Subcutaneous abdominal adipose tissue (tissue), 5 donors: ENCODE results near the gene STK38L.
A peak's percentile ranks its signal among the peaks of the same experiment; 100 is the strongest.

Experiments used
- H3K27ac ChIP-seq: one replicate; pipeline ENCODE4 v1.7.0; 2013; ENCODE audit warnings: low read depth, mild to moderate bottlenecking, inconsistent platforms, low read length, moderate library complexity
- H3K27me3 ChIP-seq, 5 donors: one replicate each; pipeline ENCODE4 v1.7.0; 2013; ENCODE audit warnings: low read length in 5 of 5, inconsistent platforms in 1 of 5; ENCODE audit not compliant: control insufficient read depth in 5 of 5, insufficient read depth in 4 of 5
- H3K36me3 ChIP-seq, 5 donors: one replicate each; pipeline ENCODE4 v1.7.0; 2013; ENCODE audit warnings: low read length in 5 of 5; ENCODE audit not compliant: control insufficient read depth in 5 of 5, insufficient read depth in 5 of 5
- H3K4me1 ChIP-seq, 5 donors: one replicate each; pipeline ENCODE4 v1.7.0; 2013; ENCODE audit warnings: low read length in 5 of 5, mild to moderate bottlenecking in 3 of 5, moderate library complexity in 1 of 5; ENCODE audit not compliant: control insufficient read depth in 5 of 5, insufficient read depth in 5 of 5
- H3K4me3 ChIP-seq, 5 donors: one replicate each; pipeline ENCODE4 v1.7.0; 2013; ENCODE audit warnings: low read length in 5 of 5, low read depth in 1 of 5
- H3K9ac ChIP-seq, 5 donors: one replicate each; pipeline ENCODE4 v1.7.0; 2013; ENCODE audit warnings: low read length in 5 of 5, mild to moderate bottlenecking in 4 of 5, moderate library complexity in 3 of 5
- H3K9me3 ChIP-seq, 5 donors: one replicate each; pipeline ENCODE4 v1.7.0; 2013; ENCODE audit warnings: low read length in 5 of 5; ENCODE audit not compliant: control insufficient read depth in 5 of 5
- donor health status: healthy.
- donor health status: healthy.
- donor health status: healthy.
- donor health status: healthy.
- donor health status: healthy.

Gene STK38L

GRCh38 chr12:27246774-27247173 lies 2.7 kb downstream of the STK38L start:
- Histone ChIP-seq H3K9ac (peak overlapping the region in 4 of 5 donors; percentile 22 to 99 (median 66)), H3K27ac (peak overlapping the region; percentile 98), H3K27me3 (no peaks in the 10 kb centered on the region), H3K9me3 (no peaks in the 10 kb centered on the region), H3K4me1 (peaks cover 0 to 50% (median 34%) of the 10 kb centered on the region in 5 donors), H3K36me3 (no peaks in the 10 kb centered on the region), H3K4me3 (peak overlapping the region; percentile 40 to 97 (median 92))

- Histone ChIP-seq H3K4me1 (peaks cover 0 to 50% (median 30%) of the 10 kb centered on the region in 5 donors), H3K27me3 (no peaks in the 10 kb centered on the region), H3K27ac (no peak overlapping the region), H3K36me3 (no peaks in the 10 kb centered on the region), H3K9me3 (no peaks in the 10 kb centered on the region), H3K4me3 (no peak overlapping the region), H3K9ac (no peak overlapping the region)
Measured at GRCh38 chr12:27252934-27253333, 8.8 kb downstream of the STK38L start.

GRCh38 chr12:27253347-27253746 lies 9.3 kb downstream of the STK38L start:
- Histone ChIP-seq H3K9ac (no peak overlapping the region), H3K4me1 (peaks cover 0 to 46% (median 30%) of the 10 kb centered on the region in 5 donors), H3K4me3 (no peak overlapping the region)

GRCh38 chr12:27255806-27256205 lies 11.7 kb downstream of the STK38L start:
- H3K36me3 ChIP-seq, result no peaks in the 10 kb centered on the region
- no peaks in the 10 kb centered on the region for H3K9me3 ChIP-seq
- peak overlapping the region in 1 of 5 donors; percentile 86 for H3K9ac ChIP-seq
- H3K4me1 ChIP-seq, result peaks cover 0 to 50% (median 42%) of the 10 kb centered on the region in 5 donors
- peak overlapping the region; percentile 84 for H3K27ac ChIP-seq
- H3K27me3 ChIP-seq, result no peaks in the 10 kb centered on the region
- H3K4me3 ChIP-seq, result no peak overlapping the region

More at GRCh38 chr12:27253347-27253746, 9.3 kb downstream of the STK38L start:
- Histone ChIP-seq H3K27me3 (no peaks in the 10 kb centered on the region), H3K9me3 (no peaks in the 10 kb centered on the region), H3K27ac (no peak overlapping the region), H3K36me3 (no peaks in the 10 kb centered on the region)

GRCh38 chr12:27257104-27257843 lies 13.2 kb downstream of the STK38L start:
- Histone ChIP-seq H3K9ac (peak overlapping the region in 4 of 5 donors; percentile 4 to 86 (median 16)), H3K4me1 (peaks cover 0 to 53% (median 46%) of the 10 kb centered on the region in 5 donors), H3K9me3 (no peaks in the 10 kb centered on the region), H3K4me3 (peak overlapping the region in 1 of 5 donors; percentile 22), H3K27ac (peak overlapping the region; percentile 93), H3K27me3 (no peaks in the 10 kb centered on the region), H3K36me3 (no peaks in the 10 kb centered on the region)

- H3K9ac ChIP-seq, result peak overlapping the region in 4 of 5 donors; percentile 10 to 73 (median 46)
- peak overlapping the region; percentile 93 for H3K27ac ChIP-seq
- H3K4me1 ChIP-seq, result peaks cover 0 to 40% (median 36%) of the 10 kb centered on the region in 5 donors
- no peaks in the 10 kb centered on the region for H3K27me3 ChIP-seq
- H3K36me3 ChIP-seq, result peaks cover 0 to 4% (median 0%) of the 10 kb centered on the region in 5 donors
- no peaks in the 10 kb centered on the region for H3K9me3 ChIP-seq
- no peak overlapping the region for H3K4me3 ChIP-seq
Measured at GRCh38 chr12:27260746-27261145, 16.7 kb downstream of the STK38L start.

GRCh38 chr12:27261866-27262265 lies 17.8 kb downstream of the STK38L start:
- no peaks in the 10 kb centered on the region for H3K9me3 ChIP-seq
- peaks cover 0 to 4% (median 0%) of the 10 kb centered on the region in 5 donors for H3K36me3 ChIP-seq
- H3K27ac ChIP-seq, result peak overlapping the region; percentile 93
- H3K9ac ChIP-seq, result peak overlapping the region in 1 of 5 donors; percentile 73
- H3K27me3 ChIP-seq, result no peaks in the 10 kb centered on the region
- H3K4me1 ChIP-seq, result peaks cover 0 to 29% (median 27%) of the 10 kb centered on the region in 5 donors
- no peak overlapping the region for H3K4me3 ChIP-seq

GRCh38 chr12:27270148-27270547 lies 26.1 kb downstream of the STK38L start:
- Histone ChIP-seq H3K9ac (no peak overlapping the region), H3K4me3 (no peak overlapping the region), H3K27ac (no peak overlapping the region), H3K27me3 (no peaks in the 10 kb centered on the region), H3K36me3 (peaks cover 0 to 4% (median 0%) of the 10 kb centered on the region in 5 donors), H3K9me3 (peaks cover 0 to 4% (median 0%) of the 10 kb centered on the region in 5 donors), H3K4me1 (peaks cover 4 to 27% (median 26%) of the 10 kb centered on the region in 5 donors)

GRCh38 chr12:27271206-27271605 lies 27.1 kb downstream of the STK38L start:
- Histone ChIP-seq H3K9me3 (peaks cover 0 to 4% (median 0%) of the 10 kb centered on the region in 5 donors), H3K36me3 (peaks cover 0 to 4% (median 0%) of the 10 kb centered on the region in 5 donors), H3K9ac (peak overlapping the region in 1 of 5 donors; percentile 5), H3K4me3 (no peak overlapping the region), H3K27ac (peak overlapping the region; percentile 94), H3K27me3 (no peaks in the 10 kb centered on the region), H3K4me1 (peaks cover 4 to 37% (median 32%) of the 10 kb centered on the region in 5 donors)

- Histone ChIP-seq H3K27me3 (no peaks in the 10 kb centered on the region), H3K36me3 (no peaks in the 10 kb centered on the region), H3K27ac (peak overlapping the region; percentile 94), H3K9ac (peak overlapping the region in 4 of 5 donors; percentile 28 to 63 (median 49)), H3K4me1 (peaks cover 4 to 47% (median 43%) of the 10 kb centered on the region in 5 donors), H3K4me3 (peak overlapping the region in 1 of 5 donors; percentile 34), H3K9me3 (peaks cover 0 to under 1% (median 0%) of the 10 kb centered on the region in 5 donors)
Measured at GRCh38 chr12:27272373-27273028, 28.4 kb downstream of the STK38L start.
